Measurements from ENCODE around the gene SPATA16. TPM values are rescaled to one million over a fixed set of nuclear protein-coding genes. Genes with fewer than 3 reads are reported as not detected.

SPATA16 gene
- total RNA-seq, 4 donors from 2014 or later = not detected

DNA sequence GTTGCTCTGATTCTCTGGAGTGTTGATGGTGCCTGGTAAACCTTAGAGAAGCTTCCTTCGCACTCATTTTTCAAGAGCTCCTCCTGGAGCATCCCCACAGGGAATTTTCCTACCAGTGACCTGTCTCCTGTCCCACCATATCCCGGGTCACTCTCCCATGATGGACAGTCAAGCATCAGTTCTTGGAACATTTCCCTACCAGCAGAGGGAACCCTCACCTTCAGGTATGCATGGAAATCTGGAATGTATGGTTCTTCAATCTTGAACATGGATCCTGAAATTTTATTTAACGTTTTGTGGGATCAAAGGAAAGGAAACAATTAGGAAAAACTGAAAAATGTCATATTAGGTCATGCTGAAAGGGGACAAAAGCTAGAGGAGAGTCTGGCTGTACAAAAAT, 153.8 kb downstream of the SPATA16 start:
- Histone ChIP-seq H3K4me1 (no peaks in the 10 kb centered on the region), H3K27ac (no peak overlapping the region), H3K36me3 (no peaks in the 10 kb centered on the region), H3K9me3 (no peaks in the 10 kb centered on the region), H3K27me3 (no peaks in the 10 kb centered on the region), H3K4me3 (no peak overlapping the region)
- TF ChIP-seq, protein P1, sequence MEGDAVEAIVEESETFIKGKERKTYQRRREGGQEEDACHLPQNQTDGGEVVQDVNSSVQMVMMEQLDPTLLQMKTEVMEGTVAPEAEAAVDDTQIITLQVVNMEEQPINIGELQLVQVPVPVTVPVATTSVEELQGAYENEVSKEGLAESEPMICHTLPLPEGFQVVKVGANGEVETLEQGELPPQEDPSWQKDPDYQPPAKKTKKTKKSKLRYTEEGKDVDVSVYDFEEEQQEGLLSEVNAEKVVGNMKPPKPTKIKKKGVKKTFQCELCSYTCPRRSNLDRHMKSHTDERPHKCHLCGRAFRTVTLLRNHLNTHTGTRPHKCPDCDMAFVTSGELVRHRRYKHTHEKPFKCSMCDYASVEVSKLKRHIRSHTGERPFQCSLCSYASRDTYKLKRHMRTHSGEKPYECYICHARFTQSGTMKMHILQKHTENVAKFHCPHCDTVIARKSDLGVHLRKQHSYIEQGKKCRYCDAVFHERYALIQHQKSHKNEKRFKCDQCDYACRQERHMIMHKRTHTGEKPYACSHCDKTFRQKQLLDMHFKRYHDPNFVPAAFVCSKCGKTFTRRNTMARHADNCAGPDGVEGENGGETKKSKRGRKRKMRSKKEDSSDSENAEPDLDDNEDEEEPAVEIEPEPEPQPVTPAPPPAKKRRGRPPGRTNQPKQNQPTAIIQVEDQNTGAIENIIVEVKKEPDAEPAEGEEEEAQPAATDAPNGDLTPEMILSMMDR (IDR thresholded peaks at IDR 0.05) = no peak
- TF ChIP-seq POLR2A (IDR thresholded peaks at IDR 0.05) = no peak
- WGBS, 2 donors = 39% methylated on average over 3 of the region's 3 CpGs
- DNase-seq = no peak
- intact Hi-C loops (cut with DNase I) = no loop called here

GRCh38 chr3:172984914-172985313, 156.1 kb downstream of the SPATA16 start:
- H3K4me1 ChIP-seq = no peaks in the 10 kb centered on the region

DNA sequence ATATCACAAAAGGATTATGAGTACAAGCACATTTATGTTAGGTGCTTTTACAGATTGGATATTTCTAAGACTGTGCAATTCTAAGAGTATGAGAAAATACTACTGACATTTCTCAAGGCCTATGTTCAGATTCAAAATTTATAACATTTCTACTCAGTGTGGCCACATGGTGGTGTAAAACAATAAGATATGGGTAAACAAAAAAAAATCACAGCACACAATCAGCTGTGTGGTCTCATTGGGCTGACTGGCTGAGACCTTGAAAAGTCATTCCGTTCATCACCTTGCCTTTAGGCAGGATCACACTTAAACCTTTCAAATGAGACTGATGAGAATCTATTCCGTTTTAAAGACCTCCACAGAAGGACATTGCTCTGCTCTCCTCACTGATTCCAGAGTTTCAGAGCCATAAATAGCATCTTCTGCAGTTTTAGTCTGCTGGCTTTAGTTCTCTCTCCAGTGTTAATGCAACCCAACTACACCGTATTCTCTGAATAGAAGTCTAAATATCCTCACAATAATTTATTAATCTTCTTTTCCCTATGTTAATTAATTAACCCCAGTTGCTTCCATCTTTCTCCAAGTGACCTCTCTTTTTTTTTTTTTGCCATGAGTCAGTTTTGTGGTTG, 158.2 kb downstream of the SPATA16 start:
- no peaks in the 10 kb centered on the region for H3K4me1 ChIP-seq
- intact Hi-C loops (cut with DNase I) = no loop called here
- TF ChIP-seq, protein P1 (IDR thresholded peaks at IDR 0.05) = no peak
- no peak for TF ChIP-seq POLR2A (IDR thresholded peaks at IDR 0.05)
- WGBS, 2 donors = 62% methylated on average over 3 of the region's 3 CpGs
- no peaks in the 10 kb centered on the region for H3K9me3 ChIP-seq
- H3K4me3 ChIP-seq = no peak overlapping the region
- DNase-seq = no peak
- no peaks in the 10 kb centered on the region for H3K36me3 ChIP-seq
- no peak overlapping the region for H3K27ac ChIP-seq
- H3K27me3 ChIP-seq = no peaks in the 10 kb centered on the region

More at GRCh38 chr3:172984914-172985313, 156.1 kb downstream of the SPATA16 start:
- Histone ChIP-seq H3K4me3 (no peak overlapping the region), H3K27ac (no peak overlapping the region), H3K9me3 (no peaks in the 10 kb centered on the region), H3K36me3 (no peaks in the 10 kb centered on the region), H3K27me3 (no peaks in the 10 kb centered on the region)
- intact Hi-C loops (cut with DNase I) = no loop called here
- 100% methylated on average over 1 of the region's 1 CpG for WGBS, 2 donors
- TF ChIP-seq, protein P1 (IDR thresholded peaks at IDR 0.05) = no peak
- TF ChIP-seq POLR2A (IDR thresholded peaks at IDR 0.05) = no peak
- DNase-seq = no peak

GRCh38 chr3:172981407-172981983, 159.5 kb downstream of the SPATA16 start:
- Histone ChIP-seq H3K36me3 (no peaks in the 10 kb centered on the region), H3K27me3 (no peaks in the 10 kb centered on the region), H3K9me3 (no peaks in the 10 kb centered on the region), H3K4me3 (no peak overlapping the region), H3K27ac (no peak overlapping the region), H3K4me1 (no peaks in the 10 kb centered on the region)
- no peak for DNase-seq
- TF ChIP-seq, protein P1 (IDR thresholded peaks at IDR 0.05) = no peak
- TF ChIP-seq POLR2A (IDR thresholded peaks at IDR 0.05) = no peak
- WGBS, 2 donors = 61 to 79% methylated on average over 3 of the region's 3 CpGs
- intact Hi-C loops (cut with DNase I) = no loop called here

DNA sequence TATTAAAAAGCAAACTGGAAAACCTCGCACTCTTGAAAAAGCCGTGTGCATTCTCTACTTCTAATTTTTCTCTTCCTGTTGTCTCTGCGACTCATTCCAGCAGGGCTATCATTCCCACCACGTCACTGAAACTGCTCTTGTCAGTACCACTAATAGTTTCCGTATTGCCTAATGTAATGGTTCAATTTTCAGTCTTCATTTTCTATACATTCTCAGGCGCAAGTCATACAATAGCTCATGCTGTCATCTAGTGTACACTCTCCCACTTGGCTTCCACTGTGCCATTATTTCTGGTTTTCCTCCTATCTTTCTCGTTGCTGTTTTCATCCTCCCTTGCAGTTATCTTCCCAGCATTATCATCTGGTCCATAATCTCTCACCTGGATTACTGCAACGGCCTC, 160.2 kb downstream of the SPATA16 start:
- intact Hi-C loops (cut with DNase I) = no loop called here
- Histone ChIP-seq H3K27ac (no peak overlapping the region), H3K36me3 (no peaks in the 10 kb centered on the region), H3K27me3 (no peaks in the 10 kb centered on the region), H3K4me3 (no peak overlapping the region), H3K9me3 (no peaks in the 10 kb centered on the region), H3K4me1 (no peaks in the 10 kb centered on the region)
- DNase-seq = no peak
- 69 to 72% methylated on average over 8 of the region's 8 CpGs for WGBS, 2 donors
- TF ChIP-seq, protein P1 (IDR thresholded peaks at IDR 0.05) = no peak
- TF ChIP-seq POLR2A (IDR thresholded peaks at IDR 0.05) = no peak
